RWPE2 (cell line): ENCODE measurements around the gene GCK.
A peak's percentile ranks its signal among the peaks of the same experiment; 100 is the strongest.

Source experiments
- ATAC-seq: fragments of 200-7000 bp; cut with Tn5 transposase; 3 replicates; pipeline ENCODE4 v1.9.1; 2021; ENCODE audit warnings: low read depth
- DNase-seq: peaks from one replicate; pipeline ENCODE4 v3.0.0-alpha.2; 2020; ENCODE audit warnings: low spot score
- H3K27ac ChIP-seq: fragments of 450-650 bp; 2 replicates; pipeline ENCODE4 v1.5.1; 2017; ENCODE audit warnings: mild to moderate bottlenecking; ENCODE audit not compliant: poor library complexity, severe bottlenecking
- H3K27me3 ChIP-seq: fragments of 250-450 bp; sonication (Bioruptor Pico); 2 replicates; pipeline ENCODE4 v1.5.1; 2021; ENCODE audit warnings: mild to moderate bottlenecking, moderate library complexity; ENCODE audit not compliant: insufficient read depth, poor library complexity, severe bottlenecking
- H3K36me3 ChIP-seq: fragments of 250-450 bp; sonication (Bioruptor Pico); 2 replicates; pipeline ENCODE4 v1.5.1; 2020; ENCODE audit warnings: low read depth, mild to moderate bottlenecking, moderate library complexity
- H3K4me1 ChIP-seq: fragments of 250-450 bp; sonication (Bioruptor Pico); 2 replicates; pipeline ENCODE4 v1.5.1; 2021; ENCODE audit warnings: mild to moderate bottlenecking, moderate library complexity; ENCODE audit not compliant: insufficient read depth, poor library complexity, severe bottlenecking
- H3K4me3 ChIP-seq: fragments of 250-450 bp; sonication (Bioruptor Pico); 2 replicates; pipeline ENCODE4 v1.5.1; 2021; ENCODE audit warnings: mild to moderate bottlenecking, moderate library complexity; ENCODE audit not compliant: severe bottlenecking
- H3K9me3 ChIP-seq: fragments of 250-450 bp; sonication (Bioruptor Pico); 2 replicates; pipeline ENCODE4 v1.5.1; 2021; ENCODE audit warnings: mild to moderate bottlenecking, moderate library complexity; ENCODE audit not compliant: severe bottlenecking
- CTCF ChIP-seq: fragments of 450-650 bp; IDR thresholded peaks from one replicate; pipeline ENCODE4 v1.5.1; 2017; ENCODE audit warnings: mild to moderate bottlenecking, moderate library complexity; ENCODE audit not compliant: poor library complexity, severe bottlenecking

Gene GCK

GRCh38 chr7:44235582-44236332 lies 46.5 kb upstream of the GCK start:
- ATAC-seq (peak; percentile 60), DNase-seq (no peak)
- H3K27ac ChIP-seq = no peak overlapping the region
- H3K9me3 ChIP-seq = no peaks in the 10 kb centered on the region
- no peak overlapping the region for H3K4me3 ChIP-seq
- no peak for TF ChIP-seq CTCF
- H3K36me3 ChIP-seq = no peaks in the 10 kb centered on the region
- H3K4me1 ChIP-seq = no peaks in the 10 kb centered on the region
- H3K27me3 ChIP-seq = no peaks in the 10 kb centered on the region

- no peaks in the 10 kb centered on the region for H3K9me3 ChIP-seq
These were observed 45.8 kb upstream of the GCK start for GRCh38 chr7:44235066-44235465.

GRCh38 chr7:44232901-44233715 lies 43.9 kb upstream of the GCK start:
- DNase-seq = no peak
- Histone ChIP-seq H3K27me3 (no peaks in the 10 kb centered on the region), H3K27ac (no peak overlapping the region), H3K36me3 (no peaks in the 10 kb centered on the region), H3K9me3 (no peaks in the 10 kb centered on the region), H3K4me3 (no peak overlapping the region), H3K4me1 (no peaks in the 10 kb centered on the region)
- ATAC-seq = no peak
- TF ChIP-seq CTCF = no peak

More at GRCh38 chr7:44235066-44235465, 45.8 kb upstream of the GCK start:
- Histone ChIP-seq H3K4me1 (no peaks in the 10 kb centered on the region), H3K27me3 (no peaks in the 10 kb centered on the region), H3K36me3 (no peaks in the 10 kb centered on the region), H3K4me3 (no peak overlapping the region), H3K27ac (no peak overlapping the region)
- no peak for TF ChIP-seq CTCF
- DNase-seq (no peak), ATAC-seq (no peak)

GRCh38 chr7:44232396-44232795 lies 43.2 kb upstream of the GCK start:
- no peak for ATAC-seq

More at GRCh38 chr7:44232396-44232795, 43.2 kb upstream of the GCK start:
- no peak for TF ChIP-seq CTCF
- H3K27ac ChIP-seq = no peak overlapping the region
- no peaks in the 10 kb centered on the region for H3K27me3 ChIP-seq
- H3K4me1 ChIP-seq = no peaks in the 10 kb centered on the region
- no peak overlapping the region for H3K4me3 ChIP-seq
- no peaks in the 10 kb centered on the region for H3K9me3 ChIP-seq
- no peaks in the 10 kb centered on the region for H3K36me3 ChIP-seq
- no peak for DNase-seq
